ENCODE data around the gene SPRY1.

- no peak for TF ChIP-seq CTCF (IDR thresholded peaks at IDR 0.05)
- TF ChIP-seq POLR2A (IDR thresholded peaks at IDR 0.05) = no peak
These were observed 12.7 kb downstream of the SPRY1 start for GRCh38 chr4:123409334-123409733.
